GM12891 (cell line): ENCODE results near the gene S100A7A.

ENCODE experiments used
- PAX5 ChIP-seq: IDR thresholded peaks from 2 replicates; pipeline ENCODE4 v1.6.1; 2011; ENCODE audit warnings: low read length, moderate library complexity, mild to moderate bottlenecking; ENCODE audit not compliant: insufficient read depth, severe bottlenecking
- POLR2A ChIP-seq: IDR thresholded peaks from 2 replicates; pipeline ENCODE4 v1.6.1; 2011; ENCODE audit warnings: low read depth, low read length, control low read depth
- POLR2AphosphoS5 ChIP-seq: IDR thresholded peaks from 2 replicates; pipeline ENCODE4 v1.6.1; 2011; ENCODE audit warnings: low read depth, low read length, control low read depth
- POU2F2 ChIP-seq: IDR thresholded peaks from 2 replicates; pipeline ENCODE4 v1.6.1; 2011; ENCODE audit warnings: low read depth, mild to moderate bottlenecking, control low read depth, low read length, moderate library complexity
- SPI1 ChIP-seq: IDR thresholded peaks from 2 replicates; pipeline ENCODE4 v1.6.1; 2011; ENCODE audit warnings: low read depth, low read length, control low read depth
- TAF1 ChIP-seq: IDR thresholded peaks from 2 replicates; pipeline ENCODE4 v1.6.1; 2011; ENCODE audit warnings: low read depth, low read length, control low read depth

GRCh38 chr1:153397924-153398651 lies 18.2 kb upstream of the S100A7A start:
- TF ChIP-seq POLR2A (no peak), POLR2AphosphoS5 (no peak), SPI1 (no peak), TAF1 (no peak), POU2F2 (no peak), PAX5 (no peak)
